Mesodermal cell (in vitro differentiated cells): ENCODE measurements around the gene CMTM1.
"Not testable (repeated sequence)": the region's sequence is repeated elsewhere in the genome, so short reads cannot be mapped to it uniquely, and the experiment has no call there.

Source experiments
- H3K27ac ChIP-seq: 2 replicates; pipeline ENCODE4 v1.7.0; 2013; ENCODE audit warnings: mild to moderate bottlenecking, low read depth, low read length, moderate library complexity; ENCODE audit not compliant: severe bottlenecking
- H3K36me3 ChIP-seq: 2 replicates; pipeline ENCODE4 v1.7.1; 2013; ENCODE audit warnings: mild to moderate bottlenecking, low read length, moderate library complexity; ENCODE audit not compliant: control insufficient read depth, insufficient read depth
- H3K4me1 ChIP-seq: one replicate; pipeline ENCODE4 v1.7.1; 2013; ENCODE audit warnings: mild to moderate bottlenecking, low read length; ENCODE audit not compliant: insufficient read depth, control insufficient read depth, poor library complexity, severe bottlenecking
- H3K4me3 ChIP-seq: 2 replicates; pipeline ENCODE4 v1.7.0; 2013; ENCODE audit warnings: low read length, control low read depth, mild to moderate bottlenecking; ENCODE audit not compliant: insufficient read depth, poor library complexity, severe bottlenecking; ENCODE audit errors: extremely low read depth
- H3K9me3 ChIP-seq: 2 replicates; pipeline ENCODE4 v1.7.1; 2013; ENCODE audit warnings: mild to moderate bottlenecking, low read length, moderate library complexity; ENCODE audit not compliant: control insufficient read depth
- WGBS, 2 experiments: methylation state at CpG; one replicate each; pipeline ENCODE4 v1.1.5; 2013; ENCODE audit warnings: missing lambda C conversion rate in 2 of 2; ENCODE audit not compliant: insufficient coverage in 2 of 2; 5-methylcytosine and 5-hydroxymethylcytosine counted together

The CMTM1 gene

GRCh38 chr16:66563574-66564334 is 2.5 kb upstream of the CMTM1 start:
- H3K9me3 ChIP-seq = no peaks in the 10 kb centered on the region
- no peak overlapping the region for H3K4me3 ChIP-seq
- peaks cover 12% of the 10 kb centered on the region for H3K4me1 ChIP-seq
- WGBS, 2 experiments = 100% methylated on average over 1 of the region's 2 CpGs; no CpG with 5 or more reads in 1 of the 2 experiments
- peaks cover 17% of the 10 kb centered on the region for H3K36me3 ChIP-seq
- no peak overlapping the region for H3K27ac ChIP-seq

- WGBS, 2 experiments = 100% methylated on average over 1 of the region's 3 CpGs; no CpG with 5 or more reads in 1 of the 2 experiments
- peaks cover 15% of the 10 kb centered on the region for H3K4me1 ChIP-seq
- not testable (repeated sequence) for H3K9me3 ChIP-seq, H3K27ac ChIP-seq, H3K4me3 ChIP-seq
- peaks cover 17% of the 10 kb centered on the region for H3K36me3 ChIP-seq
These were observed 1.0 kb downstream of the CMTM1 start for GRCh38 chr16:66567270-66567669.

GRCh38 chr16:66568355-66568754 is 2.1 kb downstream of the CMTM1 start:
- Histone ChIP-seq H3K27ac (no peak overlapping the region), H3K4me1 (peaks cover 15% of the 10 kb centered on the region), H3K36me3 (peaks cover 14% of the 10 kb centered on the region), H3K9me3 (no peaks in the 10 kb centered on the region), H3K4me3 (no peak overlapping the region)
- WGBS, 2 experiments = 100% methylated on average over 1 to 2 of the region's 2 CpGs

GRCh38 chr16:66569131-66569530 is 2.9 kb downstream of the CMTM1 start:
- WGBS, 2 experiments = 100% methylated on average over 1 of the region's 1 CpG; no CpG with 5 or more reads in 1 of the 2 experiments
- no peak overlapping the region for H3K27ac ChIP-seq
- H3K4me3 ChIP-seq = no peak overlapping the region
- H3K36me3 ChIP-seq = peaks cover 14% of the 10 kb centered on the region
- H3K4me1 ChIP-seq = peaks cover 15% of the 10 kb centered on the region
- H3K9me3 ChIP-seq = no peaks in the 10 kb centered on the region

GRCh38 chr16:66569827-66570405 is 3.7 kb downstream of the CMTM1 start:
- 79 to 90% methylated on average over 2 of the region's 3 CpGs for WGBS, 2 experiments
- Histone ChIP-seq H3K9me3 (no peaks in the 10 kb centered on the region), H3K36me3 (peaks cover 14% of the 10 kb centered on the region), H3K27ac (no peak overlapping the region), H3K4me1 (peaks cover 12% of the 10 kb centered on the region), H3K4me3 (no peak overlapping the region)

- H3K36me3 ChIP-seq = no peaks in the 10 kb centered on the region
- peaks cover 3% of the 10 kb centered on the region for H3K4me1 ChIP-seq
- H3K27ac ChIP-seq = no peak overlapping the region
- H3K4me3 ChIP-seq = no peak overlapping the region
- no peaks in the 10 kb centered on the region for H3K9me3 ChIP-seq
- 79 to 100% methylated on average over 2 of the region's 2 CpGs for WGBS, 2 experiments
These were observed 6.1 kb downstream of the CMTM1 start for GRCh38 chr16:66572356-66572755.

- no peak overlapping the region for H3K4me3 ChIP-seq
- H3K27ac ChIP-seq = no peak overlapping the region
- 88% methylated on average over 1 of the region's 1 CpG; no CpG with 5 or more reads in 1 of the 2 experiments for WGBS, 2 experiments
- peaks cover 2% of the 10 kb centered on the region for H3K4me1 ChIP-seq
- no peaks in the 10 kb centered on the region for H3K36me3 ChIP-seq
- H3K9me3 ChIP-seq = no peaks in the 10 kb centered on the region
These were observed 7.8 kb downstream of the CMTM1 start for GRCh38 chr16:66574081-66574480.

GRCh38 chr16:66574531-66574930 is 8.3 kb downstream of the CMTM1 start:
- 94 to 100% methylated on average over 1 to 2 of the region's 3 CpGs for WGBS, 2 experiments
- Histone ChIP-seq H3K36me3 (no peaks in the 10 kb centered on the region), H3K4me3 (no peak overlapping the region), H3K4me1 (no peaks in the 10 kb centered on the region), H3K27ac (no peak overlapping the region), H3K9me3 (no peaks in the 10 kb centered on the region)

- WGBS, 2 experiments = 94 to 100% methylated on average over 1 to 3 of the region's 3 CpGs
- H3K36me3 ChIP-seq = no peaks in the 10 kb centered on the region
- no peaks in the 10 kb centered on the region for H3K9me3 ChIP-seq
- no peak overlapping the region for H3K4me3 ChIP-seq
- H3K4me1 ChIP-seq = no peaks in the 10 kb centered on the region
- no peak overlapping the region for H3K27ac ChIP-seq
These were observed 8.8 kb downstream of the CMTM1 start for GRCh38 chr16:66575060-66575459.

- H3K4me3 ChIP-seq = no peak overlapping the region
- 86 to 100% methylated on average over 1 to 3 of the region's 5 CpGs for WGBS, 2 experiments
- no peak overlapping the region for H3K27ac ChIP-seq
- peaks cover 10% of the 10 kb centered on the region for H3K4me1 ChIP-seq
- no peaks in the 10 kb centered on the region for H3K36me3 ChIP-seq
- no peaks in the 10 kb centered on the region for H3K9me3 ChIP-seq
These were observed 10.1 kb downstream of the CMTM1 start for GRCh38 chr16:66576296-66576695.
